AG04450 (cell line): ENCODE measurements around the gene FRMD4B. TPM values are rescaled to one million over a fixed set of nuclear protein-coding genes. Genes with fewer than 3 reads are reported as not detected.

Experiments used
- CTCF ChIA-PET: fragments of 300-600, 350-600 bp; formaldehyde crosslinking; extraction: SDS; loops from one replicate; lab custom pipeline; 2022; ENCODE audit warnings: antibody characterized with exemption, inconsistent platforms; lab: Charles Lee
- POLR2A ChIA-PET: fragments of 350-600 bp; formaldehyde crosslinking; extraction: SDS; loops from one replicate; lab custom pipeline; 2021; ENCODE audit warnings: antibody characterized with exemption, inconsistent platforms; lab: Yijun Ruan, JAX
- DNase-seq: peaks from one replicate; pipeline ENCODE4 v3.0.0-alpha.2; 2011; ENCODE audit warnings: low read depth, low spot score
- H3K27ac ChIP-seq: one replicate; pipeline ENCODE4 v1.5.1; 2012; ENCODE audit warnings: low read depth, low read length, control low read depth
- H3K27me3 ChIP-seq: one replicate; pipeline ENCODE4 v1.6.0; 2012; ENCODE audit warnings: low read length; ENCODE audit not compliant: control insufficient read depth, insufficient read depth
- H3K4me3 ChIP-seq: 2 replicates; pipeline ENCODE4 v1.5.1; 2011; ENCODE audit warnings: mild to moderate bottlenecking, low read depth, low read length, control low read depth
- H3K9me3 ChIP-seq: 2 replicates; pipeline ENCODE4 v1.5.1; 2012; ENCODE audit warnings: low read length; ENCODE audit not compliant: control insufficient read depth, insufficient read depth
- polyA plus RNA-seq: library from polyadenylated mRNA; depleted of rRNA; stranded (reverse); fragments of >200 nt; gene quantifications from 2 replicates; pipeline ENCODE4 v1.2.3, GENCODE V29; 2011
- TF ChIP-seq, protein P1 (sequence below): IDR thresholded peaks from 2 replicates; pipeline ENCODE4 v1.5.1; 2011; ENCODE audit warnings: low read depth, low read length, control low read depth, inconsistent platforms

FRMD4B gene
- polyA plus RNA-seq, 1 experiment = 0.09 TPM

GRCh38 chr3:69181592-69182211 lies 204.2 kb downstream of the FRMD4B start:
- POLR2A ChIA-PET = no interaction called here
- Histone ChIP-seq H3K27me3 (no peaks in the 10 kb centered on the region), H3K4me3 (no peak overlapping the region), H3K27ac (peak overlapping the region; percentile 31), H3K9me3 (peaks cover 5% of the 10 kb centered on the region; the same call in 1 of the 2 replicates)
- CTCF ChIA-PET = interaction anchor here (1.6 to 3.9 kb wide), 3 partner anchors 8 to 124 kb away, joined by 3 to 38 read pairs (median 12); no protein-coding TSS in a partner anchor
- no peak for DNase-seq
- TF ChIP-seq, protein P1, sequence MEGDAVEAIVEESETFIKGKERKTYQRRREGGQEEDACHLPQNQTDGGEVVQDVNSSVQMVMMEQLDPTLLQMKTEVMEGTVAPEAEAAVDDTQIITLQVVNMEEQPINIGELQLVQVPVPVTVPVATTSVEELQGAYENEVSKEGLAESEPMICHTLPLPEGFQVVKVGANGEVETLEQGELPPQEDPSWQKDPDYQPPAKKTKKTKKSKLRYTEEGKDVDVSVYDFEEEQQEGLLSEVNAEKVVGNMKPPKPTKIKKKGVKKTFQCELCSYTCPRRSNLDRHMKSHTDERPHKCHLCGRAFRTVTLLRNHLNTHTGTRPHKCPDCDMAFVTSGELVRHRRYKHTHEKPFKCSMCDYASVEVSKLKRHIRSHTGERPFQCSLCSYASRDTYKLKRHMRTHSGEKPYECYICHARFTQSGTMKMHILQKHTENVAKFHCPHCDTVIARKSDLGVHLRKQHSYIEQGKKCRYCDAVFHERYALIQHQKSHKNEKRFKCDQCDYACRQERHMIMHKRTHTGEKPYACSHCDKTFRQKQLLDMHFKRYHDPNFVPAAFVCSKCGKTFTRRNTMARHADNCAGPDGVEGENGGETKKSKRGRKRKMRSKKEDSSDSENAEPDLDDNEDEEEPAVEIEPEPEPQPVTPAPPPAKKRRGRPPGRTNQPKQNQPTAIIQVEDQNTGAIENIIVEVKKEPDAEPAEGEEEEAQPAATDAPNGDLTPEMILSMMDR = no peak

- POLR2A ChIA-PET = no interaction called here
- TF ChIP-seq, protein P1 = no peak
- Histone ChIP-seq H3K9me3 (peaks cover 5% of the 10 kb centered on the region; the same call in 1 of the 2 replicates), H3K27ac (peak overlapping the region; percentile 31), H3K4me3 (no peak overlapping the region), H3K27me3 (no peaks in the 10 kb centered on the region)
- CTCF ChIA-PET = interaction anchor here (3.9 kb wide), 1 partner anchor 19 kb away, joined by 38 read pairs; no protein-coding TSS in a partner anchor
- no peak for DNase-seq
These were observed 204.9 kb downstream of the FRMD4B start for GRCh38 chr3:69180869-69181591.

DNA sequence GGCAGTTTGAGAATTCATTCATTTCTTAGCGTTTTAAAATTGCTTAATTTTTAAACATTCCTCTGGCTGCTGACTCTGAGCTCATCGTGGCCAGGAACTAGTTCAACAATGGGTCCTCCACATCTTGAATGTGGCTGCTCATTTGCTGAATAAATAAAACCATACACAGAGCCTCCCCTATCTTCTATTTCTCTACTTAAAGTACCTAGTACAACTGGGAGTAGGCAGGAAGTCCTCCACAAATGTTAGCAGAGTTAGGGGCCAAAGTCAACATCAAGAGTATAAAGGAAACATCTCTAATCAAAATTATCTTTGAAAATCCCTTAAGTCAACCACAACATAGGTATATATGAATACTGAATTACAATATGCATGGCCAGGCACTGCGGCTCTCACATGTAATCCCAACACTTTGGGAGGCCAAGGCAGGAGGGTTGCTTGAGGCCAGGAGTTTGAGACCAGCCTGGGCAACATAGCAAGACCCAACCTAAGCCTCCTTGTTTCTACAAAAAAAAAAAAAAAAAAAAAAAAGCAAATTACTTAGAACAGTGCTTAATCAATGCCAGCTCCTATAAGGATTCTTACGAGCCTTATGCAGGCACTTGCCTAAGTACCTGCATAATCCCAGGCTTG lies 206.0 kb downstream of the FRMD4B start:
- ChIA-PET POLR2A (no interaction called here), CTCF (interaction anchor here (2.4 kb wide), 1 partner anchor 18 kb away, joined by 17 read pairs; no protein-coding TSS in a partner anchor)
- H3K4me3 ChIP-seq = no peak overlapping the region
- H3K27ac ChIP-seq = no peak overlapping the region
- peaks cover 5% of the 10 kb centered on the region; the same call in 1 of the 2 replicates for H3K9me3 ChIP-seq
- no peak for DNase-seq
- no peaks in the 10 kb centered on the region for H3K27me3 ChIP-seq
- TF ChIP-seq, protein P1 = no peak

GRCh38 chr3:69178838-69179739 lies 206.8 kb downstream of the FRMD4B start:
- ChIA-PET CTCF (interaction anchor here (0.6 to 2.4 kb wide), 3 partner anchors 17 to 1203 kb away, joined by 3 to 17 read pairs (median 3); no protein-coding TSS in a partner anchor), POLR2A (interaction anchor here (0.6 kb wide), 1 partner anchor 31 kb away, joined by 5 read pairs; no protein-coding TSS in a partner anchor)
- Histone ChIP-seq H3K27me3 (no peaks in the 10 kb centered on the region), H3K4me3 (no peak overlapping the region), H3K9me3 (peaks cover 5% of the 10 kb centered on the region; the same call in 1 of the 2 replicates), H3K27ac (no peak overlapping the region)
- TF ChIP-seq, protein P1 = no peak
- no peak for DNase-seq
